HepG2 (cell line): ENCODE data around the gene RPL35A. TPM values are rescaled to one million over a fixed set of nuclear protein-coding genes. Genes with fewer than 3 reads are reported as not detected.

ENCODE experiments used
- KAT8 ChIP-seq: IDR thresholded peaks from 2 replicates; pipeline ENCODE4 v1.6.1; 2016; ENCODE audit warnings: missing genetic modification reagents, missing compliant biosample characterization
- MAFF ChIP-seq: IDR thresholded peaks from 2 replicates; pipeline ENCODE4 v1.6.1; 2011; ENCODE audit warnings: low read depth, low read length, improper control_type of control experiment
- MAFK ChIP-seq, 2 experiments: IDR thresholded peaks in 1 of 2; conservative IDR thresholded peaks in 1 of 2; 2 replicates each; pipeline ENCODE4 v1.6.1; 2011; ENCODE audit warnings: improper control_type of control experiment in 2 of 2, low read length in 2 of 2
- NCOR1 ChIP-seq: fragments of 200-600 bp; sonication (generic); IDR thresholded peaks from 2 replicates; pipeline ENCODE4 v1.7.0; 2017; ENCODE audit warnings: antibody characterized with exemption, low read length, borderline replicate concordance
- NFYC ChIP-seq: IDR thresholded peaks from 2 replicates; pipeline ENCODE4 v1.6.1; 2016; ENCODE audit warnings: missing genetic modification reagents, missing compliant biosample characterization
- PHF5A ChIP-seq: IDR thresholded peaks from one replicate; pipeline ENCODE4 v1.6.1; 2018; ENCODE audit warnings: low read depth, missing genetic modification reagents; ENCODE audit not compliant: unreplicated experiment
- POLR2AphosphoS2 ChIP-seq: IDR thresholded peaks from 2 replicates; pipeline ENCODE4 v1.6.1; 2011; ENCODE audit warnings: low read depth, low read length, improper control_type of control experiment
- RARG ChIP-seq: sonication (generic); formaldehyde crosslinking; IDR thresholded peaks from 2 replicates; pipeline ENCODE4 v1.4.0; 2020; ENCODE audit warnings: low read depth, mild to moderate bottlenecking, missing genetic modification reagents
- SYNCRIP ChIP-seq: fragments of 200-400 bp; formaldehyde crosslinking; IDR thresholded peaks from 2 replicates; pipeline ENCODE4 v1.6.1; 2018; ENCODE audit warnings: mild to moderate bottlenecking, low read depth, low read length; ENCODE audit not compliant: insufficient read depth
- ZNF234 ChIP-seq: sonication (generic); formaldehyde crosslinking; conservative IDR thresholded peaks from 2 replicates; pipeline ENCODE4 v1.5.1; 2020; ENCODE audit warnings: mild to moderate bottlenecking, missing genetic modification reagents
- ZNF263 ChIP-seq: sonication (generic); formaldehyde crosslinking; IDR thresholded peaks from 2 replicates; pipeline ENCODE4 v1.4.0; 2020; ENCODE audit warnings: missing genetic modification reagents
- ZNF607 ChIP-seq: sonication (generic); formaldehyde crosslinking; IDR thresholded peaks from 2 replicates; pipeline ENCODE4 v1.5.1; 2020; ENCODE audit warnings: missing genetic modification reagents, mild to moderate bottlenecking, borderline replicate concordance
- ZNF878 ChIP-seq: sonication (generic); formaldehyde crosslinking; IDR thresholded peaks from 2 replicates; pipeline ENCODE4 v1.8.1; 2023; ENCODE audit warnings: mild to moderate bottlenecking, missing genetic modification reagents, moderate library complexity
- polyA plus RNA-seq, 8 experiments: library from polyadenylated mRNA; depleted of rRNA in 3 of 8; stranded (reverse) in 7 of 8; unstranded in 1 of 8; fragments of >200 nt; fragmentation: Illumina TruSeq in 4 of 8; extraction: Trizol in 4 of 8; gene quantifications; 2 replicates each; pipeline versions ENCODE4 v1.2.1 to v1.2.3, GENCODE V29; 2011 to 2016; ENCODE audit warnings: low read depth in 4 of 8, missing spikeins in 1 of 8, mixed read lengths in 1 of 8; ENCODE audit not compliant: insufficient read depth in 1 of 8
- total RNA-seq, 5 experiments: library from RNA; depleted of rRNA; stranded (reverse); fragments of >200 nt; fragmentation: Illumina TruSeq; extraction: Trizol; gene quantifications; 2 replicates each; pipeline ENCODE4 v1.2.3, GENCODE V29; 2016; ENCODE audit warnings: low read depth in 1 of 5
- TF ChIP-seq, protein P1 (sequence below): sonication (generic); formaldehyde crosslinking; IDR thresholded peaks from 2 replicates; pipeline ENCODE4 v1.8.1; 2022; ENCODE audit warnings: low read depth, mild to moderate bottlenecking, missing genetic modification reagents
- TF ChIP-seq, protein P2 (sequence below): sonication (generic); formaldehyde crosslinking; conservative IDR thresholded peaks from 2 replicates; pipeline ENCODE4 v1.8.0; 2022; ENCODE audit warnings: mild to moderate bottlenecking, moderate library complexity, missing genetic modification reagents
- TF ChIP-seq, protein P3 (sequence below): sonication (generic); formaldehyde crosslinking; IDR thresholded peaks from 2 replicates; pipeline ENCODE4 v1.4.0; 2020; ENCODE audit warnings: missing genetic modification reagents
- TF ChIP-seq, protein P4 (sequence below): IDR thresholded peaks from 2 replicates; pipeline ENCODE4 v1.6.1; 2016; ENCODE audit warnings: mild to moderate bottlenecking
- TF ChIP-seq, protein P5 (sequence below): sonication (generic); formaldehyde crosslinking; IDR thresholded peaks from 2 replicates; pipeline ENCODE4 v1.8.0; 2022; ENCODE audit warnings: mild to moderate bottlenecking, missing genetic modification reagents, borderline replicate concordance

RPL35A gene
- total and polyA plus RNA-seq, 2 of the 13 experiments (the other 11 are each of a cell fraction or from before 2014, with no cell fraction given): 1,001 to 1,582 TPM

DNA sequence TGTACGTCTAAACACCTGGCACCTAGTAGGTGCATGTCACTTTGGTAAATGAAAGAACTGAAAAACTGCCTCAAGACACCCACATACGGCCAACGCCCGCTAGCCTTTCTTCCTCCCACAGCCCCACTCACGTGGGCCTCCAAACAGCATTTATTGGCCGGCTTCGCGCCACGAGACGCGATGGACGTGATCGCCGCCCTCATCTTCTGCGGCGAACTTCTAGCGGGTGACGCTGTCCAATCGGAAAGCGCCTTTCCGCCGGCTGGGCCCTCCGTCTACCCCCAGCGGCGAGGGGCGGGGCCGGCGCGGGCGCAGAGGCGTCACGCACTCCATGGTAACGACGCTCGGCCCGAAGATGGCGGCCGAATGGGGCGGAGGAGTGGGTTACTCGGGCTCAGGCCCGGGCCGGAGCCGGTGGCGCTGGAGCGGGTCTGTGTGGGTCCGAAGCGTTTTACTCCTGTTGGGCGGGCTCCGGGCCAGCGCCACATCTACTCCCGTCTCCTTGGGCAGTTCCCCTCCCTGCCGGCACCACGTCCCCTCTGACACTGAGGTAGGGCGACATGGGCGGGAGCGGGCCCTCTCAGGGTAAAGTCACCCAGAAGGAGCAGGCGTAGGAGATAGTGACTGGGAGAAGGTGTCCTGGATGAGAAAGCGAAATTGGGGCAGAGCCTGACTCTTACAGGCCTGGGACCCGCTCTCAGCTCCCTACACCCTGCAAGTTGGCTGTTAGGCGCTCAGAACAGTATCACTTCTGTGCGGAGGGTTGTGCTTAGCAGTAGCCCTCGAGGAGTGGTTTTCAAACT, 10.1 kb downstream of the RPL35A start, which contains the start of gene LMLN (continued):
- TF ChIP-seq, protein P1, sequence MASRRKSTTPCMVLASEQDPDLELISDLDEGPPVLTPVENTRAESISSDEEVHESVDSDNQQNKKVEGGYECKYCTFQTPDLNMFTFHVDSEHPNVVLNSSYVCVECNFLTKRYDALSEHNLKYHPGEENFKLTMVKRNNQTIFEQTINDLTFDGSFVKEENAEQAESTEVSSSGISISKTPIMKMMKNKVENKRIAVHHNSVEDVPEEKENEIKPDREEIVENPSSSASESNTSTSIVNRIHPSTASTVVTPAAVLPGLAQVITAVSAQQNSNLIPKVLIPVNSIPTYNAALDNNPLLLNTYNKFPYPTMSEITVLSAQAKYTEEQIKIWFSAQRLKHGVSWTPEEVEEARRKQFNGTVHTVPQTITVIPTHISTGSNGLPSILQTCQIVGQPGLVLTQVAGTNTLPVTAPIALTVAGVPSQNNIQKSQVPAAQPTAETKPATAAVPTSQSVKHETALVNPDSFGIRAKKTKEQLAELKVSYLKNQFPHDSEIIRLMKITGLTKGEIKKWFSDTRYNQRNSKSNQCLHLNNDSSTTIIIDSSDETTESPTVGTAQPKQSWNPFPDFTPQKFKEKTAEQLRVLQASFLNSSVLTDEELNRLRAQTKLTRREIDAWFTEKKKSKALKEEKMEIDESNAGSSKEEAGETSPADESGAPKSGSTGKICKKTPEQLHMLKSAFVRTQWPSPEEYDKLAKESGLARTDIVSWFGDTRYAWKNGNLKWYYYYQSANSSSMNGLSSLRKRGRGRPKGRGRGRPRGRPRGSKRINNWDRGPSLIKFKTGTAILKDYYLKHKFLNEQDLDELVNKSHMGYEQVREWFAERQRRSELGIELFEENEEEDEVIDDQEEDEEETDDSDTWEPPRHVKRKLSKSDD (CRISPR knock-in tag): peak; percentile 97
- no peak for TF ChIP-seq PHF5A (CRISPR knock-in tag)
- TF ChIP-seq, protein P2, sequence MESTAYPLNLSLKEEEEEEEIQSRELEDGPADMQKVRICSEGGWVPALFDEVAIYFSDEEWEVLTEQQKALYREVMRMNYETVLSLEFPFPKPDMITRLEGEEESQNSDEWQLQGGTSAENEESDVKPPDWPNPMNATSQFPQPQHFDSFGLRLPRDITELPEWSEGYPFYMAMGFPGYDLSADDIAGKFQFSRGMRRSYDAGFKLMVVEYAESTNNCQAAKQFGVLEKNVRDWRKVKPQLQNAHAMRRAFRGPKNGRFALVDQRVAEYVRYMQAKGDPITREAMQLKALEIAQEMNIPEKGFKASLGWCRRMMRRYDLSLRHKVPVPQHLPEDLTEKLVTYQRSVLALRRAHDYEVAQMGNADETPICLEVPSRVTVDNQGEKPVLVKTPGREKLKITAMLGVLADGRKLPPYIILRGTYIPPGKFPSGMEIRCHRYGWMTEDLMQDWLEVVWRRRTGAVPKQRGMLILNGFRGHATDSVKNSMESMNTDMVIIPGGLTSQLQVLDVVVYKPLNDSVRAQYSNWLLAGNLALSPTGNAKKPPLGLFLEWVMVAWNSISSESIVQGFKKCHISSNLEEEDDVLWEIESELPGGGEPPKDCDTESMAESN: no peak
- peak; percentile 89 for TF ChIP-seq NFYC (CRISPR knock-in tag)
- TF ChIP-seq SYNCRIP: no peak
- TF ChIP-seq RARG (CRISPR knock-in tag): no peak
- TF ChIP-seq POLR2AphosphoS2: no peak
- TF ChIP-seq, protein P3, sequence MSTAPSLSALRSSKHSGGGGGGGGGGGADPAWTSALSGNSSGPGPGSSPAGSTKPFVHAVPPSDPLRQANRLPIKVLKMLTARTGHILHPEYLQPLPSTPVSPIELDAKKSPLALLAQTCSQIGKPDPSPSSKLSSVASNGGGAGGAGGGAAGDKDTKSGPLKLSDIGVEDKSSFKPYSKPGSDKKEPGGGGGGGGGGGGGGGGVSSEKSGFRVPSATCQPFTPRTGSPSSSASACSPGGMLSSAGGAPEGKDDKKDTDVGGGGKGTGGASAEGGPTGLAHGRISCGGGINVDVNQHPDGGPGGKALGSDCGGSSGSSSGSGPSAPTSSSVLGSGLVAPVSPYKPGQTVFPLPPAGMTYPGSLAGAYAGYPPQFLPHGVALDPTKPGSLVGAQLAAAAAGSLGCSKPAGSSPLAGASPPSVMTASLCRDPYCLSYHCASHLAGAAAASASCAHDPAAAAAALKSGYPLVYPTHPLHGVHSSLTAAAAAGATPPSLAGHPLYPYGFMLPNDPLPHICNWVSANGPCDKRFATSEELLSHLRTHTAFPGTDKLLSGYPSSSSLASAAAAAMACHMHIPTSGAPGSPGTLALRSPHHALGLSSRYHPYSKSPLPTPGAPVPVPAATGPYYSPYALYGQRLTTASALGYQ (CRISPR knock-in tag): no peak
- no peak for TF ChIP-seq MAFF
- no peak for TF ChIP-seq ZNF263 (CRISPR knock-in tag)
- peak; percentile 72 for TF ChIP-seq KAT8
- TF ChIP-seq ZNF607: peak; percentile 86; the same call in 1 of the 2 replicates
- TF ChIP-seq ZNF878 (CRISPR knock-in tag): peak; percentile 69
- TF ChIP-seq MAFK (conservative IDR thresholded peaks at IDR 0.05 in 1 of 2, IDR thresholded peaks at IDR 0.05 in 1 of 2; ENCODE audit: low read length in 2 of 2): no peak
- TF ChIP-seq, protein P4, sequence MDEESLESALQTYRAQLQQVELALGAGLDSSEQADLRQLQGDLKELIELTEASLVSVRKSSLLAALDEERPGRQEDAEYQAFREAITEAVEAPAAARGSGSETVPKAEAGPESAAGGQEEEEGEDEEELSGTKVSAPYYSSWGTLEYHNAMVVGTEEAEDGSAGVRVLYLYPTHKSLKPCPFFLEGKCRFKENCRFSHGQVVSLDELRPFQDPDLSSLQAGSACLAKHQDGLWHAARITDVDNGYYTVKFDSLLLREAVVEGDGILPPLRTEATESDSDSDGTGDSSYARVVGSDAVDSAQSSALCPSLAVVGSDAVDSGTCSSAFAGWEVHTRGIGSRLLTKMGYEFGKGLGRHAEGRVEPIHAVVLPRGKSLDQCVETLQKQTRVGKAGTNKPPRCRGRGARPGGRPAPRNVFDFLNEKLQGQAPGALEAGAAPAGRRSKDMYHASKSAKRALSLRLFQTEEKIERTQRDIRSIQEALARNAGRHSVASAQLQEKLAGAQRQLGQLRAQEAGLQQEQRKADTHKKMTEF (CRISPR knock-in tag): peak; percentile 82
- TF ChIP-seq NCOR1: no peak
- TF ChIP-seq, protein P5, sequence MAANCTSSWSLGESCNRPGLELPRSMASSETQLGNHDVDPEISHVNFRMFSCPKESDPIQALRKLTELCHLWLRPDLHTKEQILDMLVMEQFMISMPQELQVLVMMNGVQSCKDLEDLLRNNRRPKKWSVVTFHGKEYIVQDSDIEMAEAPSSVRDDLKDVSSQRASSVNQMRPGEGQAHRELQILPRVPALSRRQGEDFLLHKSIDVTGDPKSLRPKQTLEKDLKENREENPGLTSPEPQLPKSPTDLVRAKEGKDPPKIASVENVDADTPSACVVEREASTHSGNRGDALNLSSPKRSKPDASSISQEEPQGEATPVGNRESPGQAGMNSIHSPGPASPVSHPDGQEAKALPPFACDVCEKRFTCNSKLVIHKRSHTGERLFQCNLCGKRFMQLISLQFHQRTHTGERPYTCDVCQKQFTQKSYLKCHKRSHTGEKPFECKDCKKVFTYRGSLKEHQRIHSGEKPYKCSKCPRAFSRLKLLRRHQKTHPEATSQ (CRISPR knock-in tag): no peak
- TF ChIP-seq ZNF234 (CRISPR knock-in tag): no peak
